ENCODE data around the gene PNPLA2. TPM values are rescaled to one million over a fixed set of nuclear protein-coding genes. Genes with fewer than 3 reads are reported as not detected.

PNPLA2 gene
- total and polyA plus RNA-seq, 10 of the 15 experiments (the other 5 are each of a cell fraction or from before 2014, with no cell fraction given): 0.19 to 34.0 (median 8.1) TPM

- peak; percentile 48 for TF ChIP-seq IRF3 (IDR thresholded peaks at IDR 0.05)
- TF ChIP-seq BCL3 (IDR thresholded peaks at IDR 0.05; ENCODE audit: borderline replicate concordance, insufficient read depth, low read depth, low read length, poor library complexity, severe bottlenecking): peak; percentile 19
- peak; percentile 96 for TF ChIP-seq CHD2 (IDR thresholded peaks at IDR 0.05; ENCODE audit: borderline replicate concordance, low read depth, low read length)
- peak; percentile 80 for TF ChIP-seq PKNOX1 (IDR thresholded peaks at IDR 0.05)
- peak; percentile 18; the same call in 1 of the 2 replicates for TF ChIP-seq ZNF687 (IDR thresholded peaks at IDR 0.05)
- TF ChIP-seq KAT2A (conservative IDR thresholded peaks at IDR 0.05; ENCODE audit: control insufficient read depth, low read depth, low read length): no peak
- TF ChIP-seq ZNF274 (IDR thresholded peaks at IDR 0.05; ENCODE audit: insufficient read depth, insufficient read length): no peak
- no peak for TF ChIP-seq MTA3 (IDR thresholded peaks at IDR 0.05; ENCODE audit: borderline replicate concordance, low read length)
- TF ChIP-seq WRNIP1 (IDR thresholded peaks at IDR 0.05; ENCODE audit: borderline replicate concordance, low read depth, low read length): no peak
- TF ChIP-seq MYB (IDR thresholded peaks at IDR 0.05; ENCODE audit: borderline replicate concordance, low read depth, low read length): no peak
- TF ChIP-seq BACH1 (IDR thresholded peaks at IDR 0.05; ENCODE audit: borderline replicate concordance): no peak; the same call in 1 of the 2 replicates
- TF ChIP-seq ETV6 (conservative IDR thresholded peaks at IDR 0.05 in 1 of 2, IDR thresholded peaks at IDR 0.05 in 1 of 2; ENCODE audit: borderline replicate concordance in 1 of 2, low read depth in 1 of 2): no peak
- TF ChIP-seq ZNF384 (IDR thresholded peaks at IDR 0.05; ENCODE audit: borderline replicate concordance, low read depth, low read length): no peak
- no peak for TF ChIP-seq USF1 (IDR thresholded peaks at IDR 0.05; ENCODE audit: borderline replicate concordance, extremely low read length, insufficient read depth, low read depth, low read length)
- TF ChIP-seq SREBF1 (IDR thresholded peaks at IDR 0.05; ENCODE audit: low read length): peak; percentile 29
- 0 out of 2 replicates have a peak, but pooled peaks have one; percentile 11 for TF ChIP-seq BCL11A (IDR thresholded peaks at IDR 0.05; ENCODE audit: low read depth, low read length)
- TF ChIP-seq GATAD2B (conservative IDR thresholded peaks at IDR 0.05; ENCODE audit: low read depth): peak; percentile 81
- TF ChIP-seq TCF12 (IDR thresholded peaks at IDR 0.05; ENCODE audit: low read depth, low read length): peak; percentile 48; the same call in 1 of the 2 replicates
- TF ChIP-seq RUNX3 (IDR thresholded peaks at IDR 0.05; ENCODE audit: low read length): peak; percentile 73
- TF ChIP-seq SIX5 (IDR thresholded peaks at IDR 0.05; ENCODE audit: low read depth, low read length, severe bottlenecking): peak; percentile 86
Measured at GRCh38 chr11:809287-810039, 9.3 kb upstream of the PNPLA2 start, which contains the start of gene RPLP2 (continued).

Data from GM12878 (cell line).